Mesenteric fat pad (tissue), 1 donor: ENCODE measurements around the gene ERGIC3. TPM values are rescaled to one million over a fixed set of nuclear protein-coding genes. Genes with fewer than 3 reads are reported as not detected.
A peak's percentile ranks its signal among the peaks of the same experiment; 100 is the strongest.

Source experiments
- DNase-seq: peaks from one replicate; pipeline ENCODE4 v3.0.0-alpha.2; 2020; ENCODE audit warnings: low spot score
- long read RNA-seq: library from polyadenylated mRNA; unstranded; transcript quantifications from one replicate; pipeline ENCODE4 v2.0.0, GENCODE V29; 2020
- total RNA-seq: library from RNA; stranded (reverse); fragmentation: NEBNext Ultra II Directional; extraction: Animal tissue kit (Norgen Biotek cat#: 25700); gene quantifications from one replicate; pipeline ENCODE4 v1.2.1, GENCODE V29; 2021
- donor health status: DM: yes; HTN: yes; CAD: no.

ERGIC3 gene
- 138 TPM for total RNA-seq
- long read RNA-seq, transcript ERGIC3-202 (13 exons, 1,359 nt) = major isoform, 493 of 537 reads
- long read RNA-seq, partial matches to known transcripts = 9 of 537 reads
- long read RNA-seq, other reads (novel, unspliced or antisense) = 33 of 537 reads

GRCh38 chr20:35541783-35542662 lies at the start of gene ERGIC3:
TSS of gene ERGIC3 (plus strand) at chr20:35542078. CDS start at chr20:35542098, 20 bp downstream.
- peak; percentile 98 for DNase-seq

- DNase-seq = no peak
Observed at GRCh38 chr20:35492352-35492751, 49.5 kb upstream of the ERGIC3 start.

GRCh38 chr20:35496481-35496880 lies 45.4 kb upstream of the ERGIC3 start:
- no peak for DNase-seq

DNA sequence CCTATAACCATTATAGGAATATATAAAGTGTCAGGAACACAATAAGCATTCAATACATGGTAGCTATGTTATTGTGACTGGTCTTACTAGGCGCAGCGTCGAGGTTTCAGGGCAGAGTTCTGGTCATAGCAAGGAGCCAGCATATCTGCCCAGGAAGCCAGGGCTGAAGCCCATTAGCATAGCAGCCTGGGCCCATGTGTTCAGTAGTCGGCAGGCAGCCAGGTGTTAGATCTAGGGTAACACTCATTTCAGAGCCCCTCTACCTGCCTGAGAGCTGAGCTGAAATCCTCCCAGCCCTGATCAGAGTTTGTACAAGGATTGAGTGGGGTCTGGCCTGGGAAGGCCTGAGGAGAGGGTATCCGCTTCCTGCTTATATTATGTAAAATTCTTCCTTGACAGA lies 44.6 kb upstream of the ERGIC3 start:
- DNase-seq = no peak

GRCh38 chr20:35497780-35498189 lies 44.1 kb upstream of the ERGIC3 start:
- DNase-seq = no peak

DNA sequence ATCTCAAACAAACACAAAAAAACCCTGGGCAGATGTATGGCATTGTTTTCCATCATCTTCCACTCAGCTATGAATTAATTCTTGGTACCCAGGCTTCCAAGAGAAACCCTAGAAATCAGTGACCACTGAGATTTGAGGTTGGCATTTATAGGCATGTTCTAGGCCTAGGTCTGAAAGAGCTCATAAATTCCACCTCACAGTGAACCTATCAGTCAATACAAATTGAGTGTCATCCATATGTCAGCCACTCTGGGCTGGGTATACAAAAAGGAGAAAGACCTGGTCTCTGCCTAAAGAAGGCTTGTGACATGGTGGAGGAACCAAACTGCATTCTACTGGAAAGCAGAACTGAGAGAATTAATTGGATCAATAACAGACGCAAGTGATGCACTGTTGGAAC lies 42.6 kb upstream of the ERGIC3 start:
- DNase-seq = no peak

- DNase-seq = no peak
Observed at GRCh38 chr20:35502352-35502751, 39.5 kb upstream of the ERGIC3 start.

- no peak for DNase-seq
Observed at GRCh38 chr20:35503281-35503680, 38.6 kb upstream of the ERGIC3 start.

DNA sequence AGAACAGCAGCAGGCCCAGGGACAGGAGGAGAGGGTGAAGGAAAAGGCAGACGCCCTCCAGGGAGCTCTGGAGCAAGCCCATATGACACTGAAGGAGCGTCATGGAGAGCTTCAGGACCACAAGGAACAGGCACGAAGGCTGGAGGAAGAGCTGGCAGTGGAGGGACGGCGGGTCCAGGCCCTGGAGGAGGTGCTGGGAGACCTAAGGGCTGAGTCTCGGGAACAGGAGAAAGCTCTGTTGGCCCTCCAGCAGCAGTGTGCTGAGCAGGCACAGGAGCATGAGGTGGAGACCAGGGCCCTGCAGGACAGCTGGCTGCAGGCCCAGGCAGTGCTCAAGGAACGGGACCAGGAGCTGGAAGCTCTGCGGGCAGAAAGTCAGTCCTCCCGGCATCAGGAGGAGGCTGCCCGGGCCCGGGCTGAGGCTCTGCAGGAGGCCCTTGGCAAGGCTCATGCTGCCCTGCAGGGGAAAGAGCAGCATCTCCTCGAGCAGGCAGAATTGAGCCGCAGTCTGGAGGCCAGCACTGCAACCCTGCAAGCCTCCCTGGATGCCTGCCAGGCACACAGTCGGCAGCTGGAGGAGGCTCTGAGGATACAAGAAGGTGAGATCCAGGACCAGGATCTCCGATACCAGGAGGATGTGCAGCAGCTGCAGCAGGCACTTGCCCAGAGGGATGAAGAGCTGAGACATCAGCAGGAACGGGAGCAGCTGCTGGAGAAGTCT lies 37.9 kb upstream of the ERGIC3 start:
- no peak for DNase-seq

GRCh38 chr20:35504751-35505150 lies 37.1 kb upstream of the ERGIC3 start:
- no peak for DNase-seq

GRCh38 chr20:35506179-35506578 lies 35.7 kb upstream of the ERGIC3 start:
- no peak for DNase-seq

GRCh38 chr20:35506872-35507638 lies 34.8 kb upstream of the ERGIC3 start:
- no peak for DNase-seq

DNA sequence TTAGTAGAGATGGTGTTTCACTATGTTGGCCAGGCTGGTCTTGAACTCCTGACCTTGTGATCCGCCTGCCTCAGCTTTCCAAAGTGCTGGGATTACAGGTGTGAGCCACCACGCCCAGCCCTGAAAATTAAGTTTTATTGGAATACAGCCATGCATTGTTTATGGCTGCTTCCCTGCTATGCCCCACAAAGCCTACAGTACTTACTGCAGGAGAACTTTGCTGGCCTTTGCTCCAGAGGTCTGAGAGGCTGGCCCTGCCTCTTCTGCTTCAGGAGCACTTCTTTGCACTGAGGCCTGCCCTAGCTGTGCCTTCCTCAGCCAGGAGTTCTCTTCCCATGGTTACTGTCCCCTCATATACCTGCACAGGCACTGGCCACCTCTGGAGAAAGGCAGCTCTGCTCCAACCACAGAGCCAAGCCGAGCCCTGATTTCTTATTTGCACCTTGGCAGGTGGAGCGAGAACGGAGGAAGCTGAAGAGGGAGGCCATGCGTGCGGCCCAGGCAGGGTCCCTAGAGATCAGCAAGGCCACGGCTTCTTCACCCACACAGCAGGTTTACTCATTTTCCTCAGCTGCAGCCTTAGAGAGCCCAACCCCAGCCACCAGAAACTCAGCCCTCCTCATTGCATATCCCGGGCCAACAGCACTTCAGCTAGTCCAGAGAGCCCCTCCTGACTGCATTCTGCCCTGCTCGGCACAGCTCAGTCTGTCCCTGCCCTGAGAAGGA lies 33.2 kb upstream of the ERGIC3 start:
- no peak for DNase-seq

DNA sequence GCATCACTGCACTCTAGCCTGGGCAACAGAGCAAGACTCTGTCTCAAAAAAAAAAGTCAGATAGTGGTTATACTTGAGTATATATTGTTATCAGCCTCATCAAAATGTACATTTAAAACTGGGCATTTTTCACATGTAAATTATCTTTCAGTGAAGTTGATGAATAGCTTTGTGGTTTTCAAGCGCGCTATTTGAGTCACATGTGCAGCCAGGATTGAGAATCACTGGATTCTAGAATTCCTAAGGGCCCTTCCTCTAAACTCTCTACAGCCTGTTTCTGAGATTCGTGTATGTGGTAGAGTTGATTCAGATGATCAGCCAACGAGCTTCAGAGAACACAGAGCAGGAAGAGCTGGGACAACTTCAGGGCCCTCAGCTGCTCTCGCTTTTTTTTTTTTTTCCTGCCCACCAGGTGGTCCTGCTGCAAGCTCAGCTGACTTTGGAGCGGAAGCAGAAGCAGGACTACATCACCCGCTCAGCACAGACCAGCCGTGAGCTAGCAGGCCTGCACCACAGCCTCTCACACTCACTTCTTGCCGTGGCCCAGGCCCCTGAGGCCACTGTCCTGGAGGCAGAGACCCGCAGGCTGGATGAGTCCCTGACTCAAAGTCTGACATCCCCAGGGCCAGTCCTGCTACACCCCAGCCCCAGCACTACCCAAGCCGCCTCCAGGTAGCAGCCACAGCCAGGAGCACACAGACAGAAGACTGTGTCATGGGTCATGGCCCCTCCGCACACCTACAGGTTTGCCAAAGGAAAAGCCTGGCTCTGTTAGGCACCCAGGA lies 30.7 kb upstream of the ERGIC3 start:
- no peak for DNase-seq

DNA sequence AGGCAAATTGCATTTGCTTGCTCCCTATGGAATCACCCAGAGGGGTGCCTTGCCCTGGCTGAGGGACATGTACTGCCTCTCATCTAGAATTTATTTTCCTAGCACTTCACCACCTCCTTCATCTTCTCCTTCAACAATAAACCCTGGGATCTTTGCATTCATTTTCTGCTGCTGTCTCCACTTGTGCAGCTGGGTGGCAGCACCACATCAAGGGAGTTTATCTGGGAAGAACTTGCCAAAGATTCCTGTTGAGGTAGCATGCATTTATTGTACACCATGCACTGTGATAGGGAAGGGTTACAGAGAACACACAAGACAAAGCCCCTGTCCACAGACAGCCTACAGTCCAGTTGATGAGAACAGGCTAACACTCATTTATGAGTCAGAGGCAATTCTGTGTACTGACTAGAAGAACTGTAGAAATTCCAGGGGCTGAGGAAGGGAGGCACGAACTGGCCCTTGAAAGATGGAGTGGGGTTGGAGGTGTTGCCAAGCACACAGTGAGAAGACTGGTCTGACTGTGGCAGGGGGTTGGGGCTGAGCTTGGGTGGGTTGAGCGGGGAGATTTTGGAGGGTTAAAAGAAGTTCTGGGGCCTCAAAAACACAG lies 30.0 kb upstream of the ERGIC3 start:
- DNase-seq = no peak

DNA sequence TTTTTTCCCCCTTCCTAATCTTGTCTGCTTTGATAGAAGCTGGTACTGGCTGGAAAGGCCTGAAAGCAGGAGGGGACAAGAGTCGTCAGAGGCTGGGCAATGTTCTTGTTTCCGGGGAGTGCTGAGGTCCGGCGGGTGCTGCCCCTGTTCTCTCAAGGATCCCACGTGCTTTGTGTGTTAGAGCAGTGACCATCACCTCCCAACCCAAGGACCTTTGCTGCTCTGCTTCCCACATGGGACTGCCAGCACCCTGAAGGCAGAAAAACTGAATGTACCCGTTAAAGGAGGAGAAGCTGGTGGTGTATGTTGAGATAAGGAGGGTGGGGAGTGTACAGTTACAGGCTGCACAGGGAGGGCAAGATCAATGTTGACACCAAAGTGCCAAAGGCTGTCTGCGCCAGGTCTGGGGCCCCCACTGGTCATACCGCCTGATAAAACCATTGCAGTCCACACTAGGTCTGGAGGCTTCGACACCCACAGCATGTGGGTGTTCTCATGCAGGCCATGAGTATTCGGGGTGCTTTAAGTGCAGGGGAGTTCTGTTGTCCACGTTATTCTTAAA lies 27.4 kb upstream of the ERGIC3 start:
- no peak for DNase-seq

- no peak for DNase-seq
Observed at GRCh38 chr20:35515341-35515740, 26.5 kb upstream of the ERGIC3 start.

- DNase-seq = no peak
Observed at GRCh38 chr20:35515949-35516645, 25.8 kb upstream of the ERGIC3 start.

DNA sequence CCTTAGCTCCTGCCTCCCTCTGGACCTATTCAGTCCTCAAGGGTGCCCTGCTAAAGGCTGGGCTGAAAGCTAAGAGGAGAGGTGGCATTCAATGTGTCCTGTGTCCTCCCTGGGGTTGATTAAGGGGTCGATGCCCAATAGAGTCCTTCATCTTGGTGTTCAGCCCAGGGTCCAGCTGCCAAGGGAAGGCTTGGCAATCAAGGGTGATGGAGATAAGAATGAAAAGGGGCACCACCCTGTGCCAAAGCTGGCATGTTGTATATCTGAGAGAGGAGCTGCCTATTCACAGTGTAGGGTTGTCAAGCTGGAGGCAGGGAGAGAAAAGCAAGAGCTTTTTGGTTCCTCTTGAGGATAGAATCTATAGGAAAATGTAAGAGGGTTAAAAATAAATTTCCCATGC lies 24.8 kb upstream of the ERGIC3 start:
- DNase-seq = no peak
